Keratinocyte (primary cell): ENCODE measurements around the gene APPL1. TPM values are rescaled to one million over a fixed set of nuclear protein-coding genes. Genes with fewer than 3 reads are reported as not detected.

Source experiments
- DNase-seq: peaks from one replicate; pipeline ENCODE4 v3.0.0-alpha.2; 2011; ENCODE audit warnings: low read depth, missing footprints, low spot score
- FAIRE-seq: peaks from 2 replicates; lab custom pipeline; 2011; peaks lifted over from hg19 to GRCh38; lab: Jason Lieb, UNC
- H2AFZ ChIP-seq: 2 replicates; pipeline ENCODE4 v1.6.0; 2012; ENCODE audit warnings: low read length, control low read depth, inconsistent platforms; ENCODE audit not compliant: control insufficient read depth
- H3K27ac ChIP-seq: 2 replicates; pipeline ENCODE4 v1.5.1; 2011; ENCODE audit warnings: low read length; ENCODE audit not compliant: control insufficient read depth, insufficient read depth
- H3K27me3 ChIP-seq: 3 replicates; pipeline ENCODE4 v1.6.0; 2011; ENCODE audit warnings: low read length; ENCODE audit not compliant: control insufficient read depth, insufficient read depth; ENCODE audit errors: extremely low read depth
- H3K36me3 ChIP-seq, 2 experiments: 2 replicates in 1 of 2; 3 replicates in 1 of 2; pipeline ENCODE4 v1.5.1; 2011; ENCODE audit warnings: low read length in 2 of 2, mild to moderate bottlenecking in 1 of 2; ENCODE audit not compliant: control insufficient read depth in 2 of 2, insufficient read depth in 2 of 2; ENCODE audit errors: extremely low read depth in 1 of 2
- H3K4me1 ChIP-seq: 3 replicates; pipeline ENCODE4 v1.5.1; 2011; ENCODE audit warnings: low read length; ENCODE audit not compliant: control insufficient read depth, insufficient read depth; ENCODE audit errors: extremely low read depth
- H3K4me2 ChIP-seq: 3 replicates; pipeline ENCODE4 v1.6.0; 2011; ENCODE audit warnings: low read depth, low read length; ENCODE audit not compliant: control insufficient read depth, insufficient read depth; ENCODE audit errors: extremely low read depth
- H3K4me3 ChIP-seq, 3 experiments: fragments of 200-600 bp in 1 of 3; sonication (generic) in 1 of 3; 2 replicates in 2 of 3; 3 replicates in 1 of 3; pipeline ENCODE4 v1.5.1; 2011 to 2016; ENCODE audit warnings: low read length in 3 of 3, mild to moderate bottlenecking in 3 of 3, control low read depth in 2 of 3, inconsistent platforms in 1 of 3, low read depth in 1 of 3, mixed read lengths in 1 of 3, mixed run types in 1 of 3, moderate library complexity in 1 of 3; ENCODE audit not compliant: control insufficient read depth in 2 of 3, insufficient read depth in 2 of 3; ENCODE audit errors: extremely low read depth in 1 of 3
- H3K79me2 ChIP-seq: 2 replicates; pipeline ENCODE4 v1.6.0; 2012; ENCODE audit warnings: low read length; ENCODE audit not compliant: control insufficient read depth, insufficient read depth
- H3K9ac ChIP-seq: 3 replicates; pipeline ENCODE4 v1.6.0; 2011; ENCODE audit warnings: low read length; ENCODE audit not compliant: control insufficient read depth, insufficient read depth; ENCODE audit errors: extremely low read depth
- H3K9me1 ChIP-seq: 3 replicates; pipeline ENCODE4 v1.6.0; 2011; ENCODE audit warnings: low read length; ENCODE audit not compliant: control insufficient read depth, insufficient read depth; ENCODE audit errors: extremely low read depth
- H3K9me3 ChIP-seq: 2 replicates; pipeline ENCODE4 v1.5.1; 2012; ENCODE audit warnings: low read depth, low read length; ENCODE audit not compliant: control insufficient read depth
- H4K20me1 ChIP-seq: 3 replicates; pipeline ENCODE4 v1.6.0; 2011; ENCODE audit warnings: low read length; ENCODE audit not compliant: control insufficient read depth, insufficient read depth; ENCODE audit errors: extremely low read depth
- CTCF ChIP-seq, 3 experiments: IDR thresholded peaks in 1 of 3; conservative IDR thresholded peaks in 1 of 3; optimal IDR thresholded peaks in 1 of 3; 2 replicates in 2 of 3; 3 replicates in 1 of 3; pipeline versions ENCODE3 to v1.5.1; 2011; ENCODE audit warnings: low read length in 3 of 3, mild to moderate bottlenecking in 3 of 3, moderate library complexity in 2 of 3, control low read depth in 1 of 3, inconsistent platforms in 1 of 3; ENCODE audit not compliant: insufficient read depth in 2 of 3; ENCODE audit errors: extremely low read depth in 1 of 3
- EZH2 ChIP-seq: IDR thresholded peaks from one replicate; pipeline ENCODE4 v1.6.1; 2012; ENCODE audit warnings: inconsistent platforms, mild to moderate bottlenecking, low read length, moderate library complexity
- dilution Hi-C: fragments of 300-500 bp; cut with MboI; formaldehyde crosslinking; loops from one replicate; pipeline ENCODE4 v1.7.0; 2020; ENCODE audit warnings: low sequenced_read_pairs; ENCODE audit not compliant: extremely low pct_ligation_motif_present
- polyA plus RNA-seq, 5 experiments: library from polyadenylated mRNA; depleted of rRNA in 3 of 5; stranded (reverse) in 3 of 5; stranded (forward) in 1 of 5; unstranded in 1 of 5; fragments of >200 nt; gene quantifications; 1 replicate in 1 of 5; 2 replicates in 3 of 5; 3 replicates in 1 of 5; pipeline versions ENCODE4 v1.2.1 to v1.2.3, GENCODE V29; 2011 to 2012; ENCODE audit warnings: missing spikeins in 2 of 5, low read depth in 1 of 5, low replicate concordance in 1 of 5

The APPL1 gene
- polyA plus RNA-seq, 1 donor (not counting 4 experiments of a cell fraction or from before 2014, with no cell fraction given): 25.6 TPM

GRCh38 chr3:57244946-57245345 lies 17.4 kb downstream of the APPL1 start:
- DNase-seq: no peak
- no peak overlapping the region for H3K4me3 ChIP-seq
- H3K27ac ChIP-seq: no peak overlapping the region
- FAIRE-seq: no peak
- no peaks in the 10 kb centered on the region for H3K9me3 ChIP-seq
- H3K27me3 ChIP-seq: no peaks in the 10 kb centered on the region
- H3K36me3 ChIP-seq: peaks cover 0 to 5% of the 10 kb centered on the region in 2 experiments
- no peaks in the 10 kb centered on the region for H3K9me1 ChIP-seq
- dilution Hi-C loops: no loop called here
- H3K4me1 ChIP-seq: no peaks in the 10 kb centered on the region
- no peak overlapping the region for H3K4me2 ChIP-seq
- no peak overlapping the region for H3K9ac ChIP-seq
- no peak overlapping the region for H2AFZ ChIP-seq
- TF ChIP-seq EZH2: no peak
- no peak for TF ChIP-seq CTCF (optimal IDR thresholded peaks at IDR 0.05 in 1 of 3, IDR thresholded peaks at IDR 0.05 in 1 of 3, conservative IDR thresholded peaks at IDR 0.05 in 1 of 3; ENCODE audit: extremely low read depth in 1 of 3, insufficient read depth in 2 of 3, low read length in 3 of 3)
- H3K79me2 ChIP-seq: no peaks in the 10 kb centered on the region
- no peaks in the 10 kb centered on the region for H4K20me1 ChIP-seq

- no peak for FAIRE-seq
- no peak overlapping the region for H3K4me2 ChIP-seq
- no peaks in the 10 kb centered on the region for H3K27me3 ChIP-seq
- peaks cover 0 to 4% of the 10 kb centered on the region in 2 experiments for H3K36me3 ChIP-seq
- no peak overlapping the region for H2AFZ ChIP-seq
- no peaks in the 10 kb centered on the region for H4K20me1 ChIP-seq
- no peak for DNase-seq
- TF ChIP-seq CTCF (optimal IDR thresholded peaks at IDR 0.05 in 1 of 3, IDR thresholded peaks at IDR 0.05 in 1 of 3, conservative IDR thresholded peaks at IDR 0.05 in 1 of 3; ENCODE audit: extremely low read depth in 1 of 3, insufficient read depth in 2 of 3, low read length in 3 of 3): no peak
- TF ChIP-seq EZH2: no peak
- no peaks in the 10 kb centered on the region for H3K4me1 ChIP-seq
- dilution Hi-C loops: no loop called here
- no peak overlapping the region for H3K27ac ChIP-seq
- H3K79me2 ChIP-seq: no peaks in the 10 kb centered on the region
- H3K9me1 ChIP-seq: no peaks in the 10 kb centered on the region
- no peak overlapping the region for H3K9ac ChIP-seq
- H3K9me3 ChIP-seq: no peaks in the 10 kb centered on the region
- no peak overlapping the region for H3K4me3 ChIP-seq
These were observed 24.9 kb downstream of the APPL1 start for GRCh38 chr3:57252404-57252803.
